ENCODE results near the gene FXYD6.

FXYD6 gene

GRCh38 chr11:117835576-117835975 lies 40.9 kb downstream of the FXYD6 start:
- no peak for TF ChIP-seq CTCF (conservative IDR thresholded peaks at IDR 0.05; ENCODE audit: low read depth, low read length)
- DNase-seq (ENCODE audit: low read depth) = no peak
- H3K4me3 ChIP-seq (ENCODE audit: low read length) = no peak overlapping the region

- TF ChIP-seq CTCF (conservative IDR thresholded peaks at IDR 0.05; ENCODE audit: low read depth, low read length) = no peak
- no peak overlapping the region for H3K4me3 ChIP-seq (ENCODE audit: low read length)
- no peak for DNase-seq (ENCODE audit: low read depth)
Measured at GRCh38 chr11:117834838-117835443, 41.5 kb downstream of the FXYD6 start.

GRCh38 chr11:117834068-117834810 lies 42.2 kb downstream of the FXYD6 start:
- DNase-seq (ENCODE audit: low read depth) = no peak
- TF ChIP-seq CTCF (conservative IDR thresholded peaks at IDR 0.05; ENCODE audit: low read depth, low read length) = no peak
- no peak overlapping the region for H3K4me3 ChIP-seq (ENCODE audit: low read length)

- DNase-seq (ENCODE audit: low read depth) = no peak
- no peak for TF ChIP-seq CTCF (conservative IDR thresholded peaks at IDR 0.05; ENCODE audit: low read depth, low read length)
Measured at GRCh38 chr11:117833401-117833891, 43.0 kb downstream of the FXYD6 start.

GRCh38 chr11:117832511-117832910 lies 43.9 kb downstream of the FXYD6 start:
- DNase-seq (ENCODE audit: low read depth) = no peak
- H3K4me3 ChIP-seq (ENCODE audit: low read length) = no peak overlapping the region
- TF ChIP-seq CTCF (conservative IDR thresholded peaks at IDR 0.05; ENCODE audit: low read depth, low read length) = no peak

More at GRCh38 chr11:117833401-117833891, 43.0 kb downstream of the FXYD6 start:
- no peak overlapping the region for H3K4me3 ChIP-seq (ENCODE audit: low read length)

GRCh38 chr11:117831661-117832415 lies 44.6 kb downstream of the FXYD6 start:
- no peak for DNase-seq (ENCODE audit: low read depth)
- no peak for TF ChIP-seq CTCF (conservative IDR thresholded peaks at IDR 0.05; ENCODE audit: low read depth, low read length)
- H3K4me3 ChIP-seq (ENCODE audit: low read length) = no peak overlapping the region

Measured in retinal pigment epithelial cell (primary cell).